Panc1 (cell line): ENCODE measurements around the gene FANCI.

Experiments
- POLR2AphosphoS5 ChIP-seq: IDR thresholded peaks from 2 replicates; pipeline ENCODE4 v1.6.1; 2012; ENCODE audit warnings: mild to moderate bottlenecking, low read depth, low read length, moderate library complexity
- SIN3A ChIP-seq: IDR thresholded peaks from 2 replicates; pipeline ENCODE4 v1.6.1; 2012; ENCODE audit warnings: low read depth, mild to moderate bottlenecking, low read length, moderate library complexity, borderline replicate concordance; ENCODE audit not compliant: insufficient read depth
- TCF7L2 ChIP-seq: IDR thresholded peaks from 2 replicates; pipeline ENCODE4 v1.6.1; 2011; ENCODE audit warnings: mild to moderate bottlenecking, low read depth, low read length, inconsistent platforms
- TF ChIP-seq, protein P1 (sequence below): fragments of 450-650 bp; IDR thresholded peaks from 2 replicates; pipeline ENCODE4 v1.5.1; 2017; ENCODE audit warnings: mild to moderate bottlenecking
- TF ChIP-seq, protein P2 (sequence below), 2 experiments: IDR thresholded peaks; 2 replicates each; pipeline ENCODE4 v1.6.1; 2011 to 2012; ENCODE audit warnings: low read depth in 2 of 2, control low read depth in 1 of 2, low read length in 1 of 2, mild to moderate bottlenecking in 1 of 2, moderate library complexity in 1 of 2; ENCODE audit not compliant: insufficient read depth in 1 of 2

DNA sequence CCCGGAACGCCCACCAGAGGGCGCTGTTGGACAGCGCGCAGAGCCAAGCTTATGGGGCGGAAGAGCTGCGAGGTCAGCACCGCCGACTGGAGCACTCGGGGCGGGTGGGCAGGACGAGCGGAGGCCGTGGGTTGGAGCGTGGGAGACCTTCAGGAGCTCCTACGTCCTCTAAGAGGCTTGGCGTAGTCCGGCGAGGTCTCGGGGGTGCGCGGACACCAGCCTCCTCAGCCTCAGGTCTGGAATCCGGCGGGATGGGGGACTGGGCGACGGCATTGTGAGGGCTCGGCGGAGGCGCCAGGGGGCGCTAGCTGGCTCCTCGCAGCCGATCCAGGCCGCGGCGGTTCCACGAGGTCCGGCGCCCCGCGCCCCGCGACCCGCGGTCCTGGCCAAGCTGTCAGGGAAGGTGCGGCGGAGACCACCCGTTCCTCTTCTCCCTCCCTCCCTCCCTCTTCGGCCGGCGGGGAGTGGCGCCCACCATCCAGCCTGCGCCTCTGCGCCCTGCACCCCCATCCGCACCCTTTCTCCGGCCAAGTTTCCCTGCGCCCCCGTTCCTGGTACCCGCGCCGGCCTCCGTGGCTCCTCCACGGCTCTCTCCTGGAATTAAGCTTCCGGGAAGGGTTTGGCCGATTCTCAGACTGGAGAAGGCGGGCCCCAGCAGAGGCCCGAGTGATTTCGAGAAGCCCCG lies 115.1 kb downstream of the FANCI start:
- TF ChIP-seq POLR2AphosphoS5: no peak
- TF ChIP-seq, protein P1, sequence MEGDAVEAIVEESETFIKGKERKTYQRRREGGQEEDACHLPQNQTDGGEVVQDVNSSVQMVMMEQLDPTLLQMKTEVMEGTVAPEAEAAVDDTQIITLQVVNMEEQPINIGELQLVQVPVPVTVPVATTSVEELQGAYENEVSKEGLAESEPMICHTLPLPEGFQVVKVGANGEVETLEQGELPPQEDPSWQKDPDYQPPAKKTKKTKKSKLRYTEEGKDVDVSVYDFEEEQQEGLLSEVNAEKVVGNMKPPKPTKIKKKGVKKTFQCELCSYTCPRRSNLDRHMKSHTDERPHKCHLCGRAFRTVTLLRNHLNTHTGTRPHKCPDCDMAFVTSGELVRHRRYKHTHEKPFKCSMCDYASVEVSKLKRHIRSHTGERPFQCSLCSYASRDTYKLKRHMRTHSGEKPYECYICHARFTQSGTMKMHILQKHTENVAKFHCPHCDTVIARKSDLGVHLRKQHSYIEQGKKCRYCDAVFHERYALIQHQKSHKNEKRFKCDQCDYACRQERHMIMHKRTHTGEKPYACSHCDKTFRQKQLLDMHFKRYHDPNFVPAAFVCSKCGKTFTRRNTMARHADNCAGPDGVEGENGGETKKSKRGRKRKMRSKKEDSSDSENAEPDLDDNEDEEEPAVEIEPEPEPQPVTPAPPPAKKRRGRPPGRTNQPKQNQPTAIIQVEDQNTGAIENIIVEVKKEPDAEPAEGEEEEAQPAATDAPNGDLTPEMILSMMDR: peak; percentile 99
- TF ChIP-seq, protein P2, sequence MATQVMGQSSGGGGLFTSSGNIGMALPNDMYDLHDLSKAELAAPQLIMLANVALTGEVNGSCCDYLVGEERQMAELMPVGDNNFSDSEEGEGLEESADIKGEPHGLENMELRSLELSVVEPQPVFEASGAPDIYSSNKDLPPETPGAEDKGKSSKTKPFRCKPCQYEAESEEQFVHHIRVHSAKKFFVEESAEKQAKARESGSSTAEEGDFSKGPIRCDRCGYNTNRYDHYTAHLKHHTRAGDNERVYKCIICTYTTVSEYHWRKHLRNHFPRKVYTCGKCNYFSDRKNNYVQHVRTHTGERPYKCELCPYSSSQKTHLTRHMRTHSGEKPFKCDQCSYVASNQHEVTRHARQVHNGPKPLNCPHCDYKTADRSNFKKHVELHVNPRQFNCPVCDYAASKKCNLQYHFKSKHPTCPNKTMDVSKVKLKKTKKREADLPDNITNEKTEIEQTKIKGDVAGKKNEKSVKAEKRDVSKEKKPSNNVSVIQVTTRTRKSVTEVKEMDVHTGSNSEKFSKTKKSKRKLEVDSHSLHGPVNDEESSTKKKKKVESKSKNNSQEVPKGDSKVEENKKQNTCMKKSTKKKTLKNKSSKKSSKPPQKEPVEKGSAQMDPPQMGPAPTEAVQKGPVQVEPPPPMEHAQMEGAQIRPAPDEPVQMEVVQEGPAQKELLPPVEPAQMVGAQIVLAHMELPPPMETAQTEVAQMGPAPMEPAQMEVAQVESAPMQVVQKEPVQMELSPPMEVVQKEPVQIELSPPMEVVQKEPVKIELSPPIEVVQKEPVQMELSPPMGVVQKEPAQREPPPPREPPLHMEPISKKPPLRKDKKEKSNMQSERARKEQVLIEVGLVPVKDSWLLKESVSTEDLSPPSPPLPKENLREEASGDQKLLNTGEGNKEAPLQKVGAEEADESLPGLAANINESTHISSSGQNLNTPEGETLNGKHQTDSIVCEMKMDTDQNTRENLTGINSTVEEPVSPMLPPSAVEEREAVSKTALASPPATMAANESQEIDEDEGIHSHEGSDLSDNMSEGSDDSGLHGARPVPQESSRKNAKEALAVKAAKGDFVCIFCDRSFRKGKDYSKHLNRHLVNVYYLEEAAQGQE (IDR thresholded peaks at IDR 0.05; ENCODE audit: insufficient read depth in 1 of 2, low read depth in 2 of 2, low read length in 1 of 2): peak in 1 of 2 experiments; percentile 70; a peak in 2 of 4 replicates
- TF ChIP-seq TCF7L2: no peak
- 0 out of 2 replicates have a peak, but pooled peaks have one; percentile 32 for TF ChIP-seq SIN3A
